Dendritic cell treated with granulocyte-macrophage colony-stimulating factor and Interleukin-4, amounts not matched to agents 40 ng/mL and 50 ng/mL, for 4 days (primary cell): ENCODE measurements around the gene CPT2.
"Not testable (repeated sequence)": the region's sequence is repeated elsewhere in the genome, so short reads cannot be mapped to it uniquely, and the experiment has no call there.

Experiments
- H3K27ac Mint-ChIP-seq: one replicate; pipeline ENCODE4 v1.8.0; 2022; ENCODE audit warnings: mild to moderate bottlenecking, mixed read lengths
- H3K27me3 Mint-ChIP-seq: one replicate; pipeline ENCODE4 v1.8.0; 2022; ENCODE audit warnings: mild to moderate bottlenecking, mixed read lengths
- H3K36me3 Mint-ChIP-seq: one replicate; pipeline ENCODE4 v1.8.0; 2022; ENCODE audit warnings: low read depth, mixed read lengths
- H3K4me1 Mint-ChIP-seq: one replicate; pipeline ENCODE4 v1.8.0; 2022; ENCODE audit warnings: low read depth, mixed read lengths
- H3K4me3 Mint-ChIP-seq: one replicate; pipeline ENCODE4 v1.8.0; 2022; ENCODE audit warnings: mild to moderate bottlenecking, moderate library complexity, mixed read lengths
- H3K9me3 Mint-ChIP-seq: one replicate; pipeline ENCODE4 v1.8.0; 2022; ENCODE audit warnings: mixed read lengths
- intact Hi-C: fragments of 100-400 bp; cut with micrococcal nuclease; formaldehyde crosslinking; loops from one replicate; pipeline ENCODE4 v1.15.0; 2022

Gene CPT2

DNA sequence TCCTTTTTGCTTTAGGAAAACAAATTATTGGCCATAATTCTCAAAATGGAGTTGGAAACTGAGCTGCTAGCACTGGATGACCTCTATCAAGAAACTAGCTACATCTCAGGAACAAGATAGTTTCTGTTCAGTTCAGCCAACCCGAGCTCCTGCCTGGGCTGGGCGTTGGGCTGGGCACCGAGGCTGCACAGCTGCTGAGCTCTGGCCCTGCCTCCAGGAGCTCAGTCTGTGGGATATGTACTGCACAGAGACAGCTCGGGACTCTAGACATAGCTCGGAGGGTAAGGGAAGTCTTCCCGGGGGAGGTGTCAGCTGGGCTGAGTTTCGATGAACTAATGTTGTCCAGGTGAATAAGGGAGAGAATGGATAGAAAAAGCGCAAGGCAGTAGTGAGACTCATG is 29.7 kb upstream of the CPT2 start:
- no peaks in the 10 kb centered on the region for H3K36me3 Mint-ChIP-seq
- intact Hi-C loops: no loop called here

GRCh38 chr1:53172426-53173128 is 24.0 kb upstream of the CPT2 start:
- Mint-ChIP-seq H3K27me3 (peaks cover 19% of the 10 kb centered on the region), H3K9me3 (no peaks in the 10 kb centered on the region), H3K27ac (no peak overlapping the region), H3K36me3 (no peaks in the 10 kb centered on the region), H3K4me3 (no peak overlapping the region), H3K4me1 (peaks cover 11% of the 10 kb centered on the region)
- intact Hi-C loops: no loop called here

More for the DNA sequence above, 29.7 kb upstream of the CPT2 start:
- H3K4me1 Mint-ChIP-seq: no peaks in the 10 kb centered on the region
- no peaks in the 10 kb centered on the region for H3K9me3 Mint-ChIP-seq
- H3K27ac Mint-ChIP-seq: no peak overlapping the region
- peaks cover 11% of the 10 kb centered on the region for H3K27me3 Mint-ChIP-seq
- no peak overlapping the region for H3K4me3 Mint-ChIP-seq

DNA sequence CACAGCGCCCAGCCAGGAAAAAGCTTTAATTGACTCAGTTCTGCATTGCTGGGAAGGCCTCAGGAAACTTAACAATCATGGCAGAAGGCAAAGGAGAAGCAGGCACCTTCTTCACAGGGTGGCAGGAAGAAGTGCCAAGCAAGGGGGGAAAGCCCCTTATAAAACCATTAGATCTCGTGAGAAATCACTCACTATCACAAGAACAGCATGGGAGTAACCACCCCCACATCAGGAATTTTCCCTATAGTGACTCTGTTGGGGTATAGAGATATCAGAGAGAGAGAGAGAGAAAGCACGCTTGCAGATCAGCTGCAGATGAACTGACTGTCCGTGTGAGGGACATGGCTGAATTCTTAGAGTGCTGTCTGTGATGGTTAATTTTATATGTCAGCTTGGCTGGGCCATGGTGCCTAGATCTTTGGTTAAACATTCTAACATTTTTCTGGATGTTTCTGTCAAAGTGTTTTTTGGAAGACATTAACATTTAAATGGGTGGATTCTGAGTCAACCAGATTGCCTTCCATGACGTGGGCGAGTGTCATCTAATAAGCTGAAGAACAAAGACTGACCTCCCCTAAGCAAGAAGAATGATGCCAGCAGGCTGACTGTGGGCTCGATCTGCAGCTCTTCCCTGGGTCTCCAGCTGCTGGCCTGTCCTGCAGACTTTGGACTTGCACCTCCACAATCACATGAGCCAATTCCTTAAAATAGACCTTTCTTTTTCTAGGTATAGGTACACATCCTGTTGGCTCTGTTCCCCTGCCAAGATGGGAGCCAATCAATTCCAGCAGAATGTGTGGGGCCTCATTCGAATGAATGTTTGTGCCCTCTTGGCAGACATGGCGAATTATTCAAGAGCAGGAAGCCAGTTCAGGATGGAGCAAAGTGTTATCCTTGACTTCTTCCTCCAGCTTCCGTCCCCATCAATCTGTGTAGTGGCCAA is 21.4 kb upstream of the CPT2 start:
- intact Hi-C loops: no loop called here
- Mint-ChIP-seq H3K27me3 (peaks cover 23% of the 10 kb centered on the region), H3K4me1 (peaks cover 11% of the 10 kb centered on the region), H3K36me3 (no peaks in the 10 kb centered on the region), H3K9me3 (no peaks in the 10 kb centered on the region), H3K27ac (no peak overlapping the region), H3K4me3 (no peak overlapping the region)

- Mint-ChIP-seq H3K4me3 (no peak overlapping the region), H3K4me1 (peaks cover 11% of the 10 kb centered on the region), H3K9me3 (no peaks in the 10 kb centered on the region), H3K27me3 (peaks cover 28% of the 10 kb centered on the region), H3K27ac (no peak overlapping the region), H3K36me3 (no peaks in the 10 kb centered on the region)
- intact Hi-C loops: no loop called here
Measured at GRCh38 chr1:53176452-53177208, 20.0 kb upstream of the CPT2 start.

GRCh38 chr1:53180226-53180625 is 16.4 kb upstream of the CPT2 start:
- Mint-ChIP-seq H3K9me3 (no peaks in the 10 kb centered on the region), H3K4me1 (no peaks in the 10 kb centered on the region), H3K27ac (no peak overlapping the region), H3K27me3 (peaks cover 11% of the 10 kb centered on the region), H3K36me3 (no peaks in the 10 kb centered on the region), H3K4me3 (no peak overlapping the region)
- intact Hi-C loops: no loop called here

GRCh38 chr1:53180951-53181350 is 15.7 kb upstream of the CPT2 start:
- Mint-ChIP-seq H3K27me3 (peaks cover 9% of the 10 kb centered on the region), H3K4me3 (no peak overlapping the region), H3K9me3 (no peaks in the 10 kb centered on the region), H3K36me3 (no peaks in the 10 kb centered on the region), H3K27ac (no peak overlapping the region), H3K4me1 (no peaks in the 10 kb centered on the region)
- intact Hi-C loops: no loop called here

- Mint-ChIP-seq H3K36me3 (no peaks in the 10 kb centered on the region), H3K27me3 (peaks cover 9% of the 10 kb centered on the region), H3K4me3 (no peak overlapping the region), H3K27ac (no peak overlapping the region), H3K4me1 (no peaks in the 10 kb centered on the region), H3K9me3 (no peaks in the 10 kb centered on the region)
- intact Hi-C loops: no loop called here
Measured at GRCh38 chr1:53182111-53182593, 14.5 kb upstream of the CPT2 start.

- intact Hi-C loops: no loop called here
- Mint-ChIP-seq H3K4me1 (no peaks in the 10 kb centered on the region), H3K36me3 (no peaks in the 10 kb centered on the region), H3K27ac (no peak overlapping the region), H3K4me3 (no peak overlapping the region), H3K9me3 (no peaks in the 10 kb centered on the region), H3K27me3 (peaks cover 9% of the 10 kb centered on the region)
Measured at GRCh38 chr1:53182716-53183094, 13.9 kb upstream of the CPT2 start.

GRCh38 chr1:53183095-53183990 is 13.3 kb upstream of the CPT2 start:
- no peaks in the 10 kb centered on the region for H3K9me3 Mint-ChIP-seq
- H3K4me1 Mint-ChIP-seq: no peaks in the 10 kb centered on the region
- no peak overlapping the region for H3K4me3 Mint-ChIP-seq
- H3K27me3 Mint-ChIP-seq: peaks cover 9% of the 10 kb centered on the region
- intact Hi-C loops: no loop called here
- no peaks in the 10 kb centered on the region for H3K36me3 Mint-ChIP-seq
- no peak overlapping the region for H3K27ac Mint-ChIP-seq

DNA sequence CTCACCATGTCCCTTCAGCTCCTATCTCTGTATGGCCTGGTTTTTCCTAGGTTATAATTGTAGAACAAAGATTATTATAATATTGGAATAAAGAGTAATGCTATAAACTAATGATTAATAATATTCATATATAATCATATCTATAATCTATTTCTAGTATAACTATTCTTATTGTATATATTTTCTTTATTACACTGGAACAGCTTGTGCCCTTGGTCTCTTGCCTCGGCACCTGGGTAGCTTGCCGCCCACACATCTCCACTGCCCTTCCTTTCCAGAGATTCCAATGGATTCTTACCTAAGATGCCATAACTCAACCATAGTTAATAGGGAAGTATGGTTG is 10.7 kb upstream of the CPT2 start:
- H3K27ac Mint-ChIP-seq, H3K27me3 Mint-ChIP-seq, H3K9me3 Mint-ChIP-seq, H3K4me3 Mint-ChIP-seq, intact Hi-C loops, H3K4me1 Mint-ChIP-seq, H3K36me3 Mint-ChIP-seq: not testable (repeated sequence)

- no peak overlapping the region for H3K27ac Mint-ChIP-seq
- H3K36me3 Mint-ChIP-seq: no peaks in the 10 kb centered on the region
- no peaks in the 10 kb centered on the region for H3K27me3 Mint-ChIP-seq
- no peaks in the 10 kb centered on the region for H3K4me1 Mint-ChIP-seq
- no peak overlapping the region for H3K4me3 Mint-ChIP-seq
- no peaks in the 10 kb centered on the region for H3K9me3 Mint-ChIP-seq
- intact Hi-C loops: no loop called here
Measured at GRCh38 chr1:53186533-53186932, 10.1 kb upstream of the CPT2 start.

GRCh38 chr1:53187401-53187800 is 9.2 kb upstream of the CPT2 start:
- H3K36me3 Mint-ChIP-seq: no peaks in the 10 kb centered on the region
- intact Hi-C loops: no loop called here
- H3K9me3 Mint-ChIP-seq: no peaks in the 10 kb centered on the region
- H3K27ac Mint-ChIP-seq: no peak overlapping the region
- no peaks in the 10 kb centered on the region for H3K27me3 Mint-ChIP-seq
- H3K4me3 Mint-ChIP-seq: no peak overlapping the region
- H3K4me1 Mint-ChIP-seq: no peaks in the 10 kb centered on the region

DNA sequence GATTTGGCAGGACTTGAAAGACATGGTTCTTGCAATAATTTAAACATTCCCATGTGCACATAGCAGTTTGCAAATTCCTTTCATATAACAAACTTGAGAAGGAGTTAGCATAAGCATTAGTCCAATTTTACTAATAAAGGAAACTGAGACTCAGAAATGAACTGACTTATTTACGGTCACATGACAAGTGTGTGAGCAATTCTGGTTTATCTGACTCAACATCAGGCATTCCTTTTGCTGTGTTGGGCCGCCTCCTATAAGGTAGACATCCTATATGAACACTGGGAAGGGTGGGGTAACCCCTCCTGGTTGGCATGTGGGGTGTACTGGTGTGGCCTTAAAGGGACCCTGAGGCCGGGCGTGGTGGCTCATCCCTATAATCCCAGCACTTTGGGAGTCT is 8.5 kb upstream of the CPT2 start:
- Mint-ChIP-seq H3K9me3 (no peaks in the 10 kb centered on the region), H3K27me3 (no peaks in the 10 kb centered on the region), H3K4me1 (no peaks in the 10 kb centered on the region), H3K27ac (no peak overlapping the region), H3K4me3 (no peak overlapping the region), H3K36me3 (no peaks in the 10 kb centered on the region)
- intact Hi-C loops: no loop called here
